Hematopoietic multipotent progenitor cell treated with erythropoietin and hydrocortisone succinate and interleukin-3 and kit ligand, for 17 days (in vitro differentiated cells): ENCODE data around the gene ATF7IP2.
"Not testable (repeated sequence)": the region's sequence is repeated elsewhere in the genome, so short reads cannot be mapped to it uniquely, and the experiment has no call there.

Source experiments
- DNase-seq: peaks from one replicate; pipeline ENCODE4 v3.0.0-alpha.2; 2015; ENCODE audit warnings: low spot score

The ATF7IP2 gene

DNA sequence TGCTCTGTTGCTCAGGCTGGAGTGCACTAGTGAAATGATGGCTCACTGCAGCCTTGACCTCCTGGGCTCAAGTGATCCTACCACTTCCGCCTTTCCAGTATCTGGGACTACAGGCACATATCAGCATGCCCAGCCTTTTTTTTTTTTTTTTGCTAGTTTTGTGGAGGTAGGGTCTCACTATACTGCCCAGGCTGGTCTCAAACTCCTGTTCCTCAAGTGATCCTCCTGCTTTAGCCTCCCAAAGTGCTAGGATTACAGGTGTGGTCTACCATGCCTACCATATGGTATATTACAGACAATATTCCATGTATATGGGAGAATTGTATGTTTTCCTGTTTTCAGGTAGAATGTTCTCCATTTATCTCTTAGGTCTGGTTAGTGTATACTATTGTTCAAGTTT lies 12.3 kb upstream of the ATF7IP2 start:
- no peak for DNase-seq

DNA sequence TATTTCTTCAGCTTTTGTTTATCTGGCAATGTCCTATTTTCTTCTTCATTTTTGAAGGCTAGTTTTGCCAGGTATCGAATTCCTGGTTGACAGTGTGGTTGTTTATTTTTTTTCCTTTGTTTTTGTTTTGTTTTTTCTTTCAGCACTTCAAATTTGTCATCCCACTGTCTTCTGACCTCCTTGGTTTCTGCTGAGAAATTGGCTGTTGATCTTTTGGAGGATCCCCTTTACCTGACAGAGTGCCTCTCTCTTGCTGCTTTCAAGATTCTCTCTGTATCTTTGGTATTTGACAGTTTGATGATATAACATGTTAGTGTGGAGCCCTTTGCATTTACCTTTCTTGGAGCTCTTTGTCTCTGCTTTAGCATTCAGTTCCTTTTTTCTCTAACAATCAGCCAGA lies 9.6 kb upstream of the ATF7IP2 start:
- DNase-seq = no peak

DNA sequence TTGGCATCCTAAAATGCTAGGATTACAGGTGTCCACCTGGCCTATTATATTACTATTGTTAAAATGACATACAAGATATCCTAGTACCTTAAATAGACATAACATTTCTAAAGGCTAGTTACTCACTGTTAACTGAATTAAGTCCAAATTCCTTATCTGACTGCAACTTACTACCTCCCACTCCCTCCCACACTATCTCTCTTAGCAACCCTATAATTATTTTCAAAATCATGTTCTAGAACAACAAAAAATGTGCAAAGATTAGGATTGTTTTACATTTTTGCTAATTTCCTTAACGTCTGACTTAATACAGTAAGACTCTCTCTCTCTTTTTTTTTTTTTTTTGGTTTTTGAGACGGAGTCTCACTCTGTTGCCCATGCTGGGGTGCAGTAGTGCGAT lies 2.2 kb upstream of the ATF7IP2 start:
- DNase-seq = no peak

DNA sequence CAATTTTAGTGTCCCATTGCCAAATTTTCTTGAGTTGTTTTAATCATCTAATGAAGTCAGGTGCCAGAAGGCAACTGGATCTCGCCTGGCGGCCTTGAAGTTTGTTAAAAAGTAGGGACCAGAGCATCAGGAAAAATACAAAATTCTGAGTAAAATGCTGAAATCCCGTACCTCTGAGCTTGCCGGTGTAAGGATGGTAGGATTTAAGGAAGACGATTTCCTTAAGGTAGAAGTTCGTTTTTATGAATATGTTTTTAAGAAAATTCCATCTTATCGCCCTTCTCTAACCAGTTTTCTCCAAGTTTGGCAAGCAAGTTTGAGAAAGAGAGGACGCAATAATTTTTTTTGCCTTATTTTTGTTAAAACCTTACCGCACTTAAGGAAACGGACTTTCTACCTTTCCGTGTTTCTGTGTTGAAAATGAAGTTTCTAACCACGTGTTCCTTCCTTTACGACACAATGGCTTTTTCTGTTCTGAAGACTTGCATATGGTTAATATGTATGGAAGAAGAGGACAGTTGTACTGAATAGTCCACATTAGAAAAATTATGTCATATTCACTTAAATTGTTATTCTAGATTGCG lies 748 bp downstream of the ATF7IP2 start:
- DNase-seq = no peak

DNA sequence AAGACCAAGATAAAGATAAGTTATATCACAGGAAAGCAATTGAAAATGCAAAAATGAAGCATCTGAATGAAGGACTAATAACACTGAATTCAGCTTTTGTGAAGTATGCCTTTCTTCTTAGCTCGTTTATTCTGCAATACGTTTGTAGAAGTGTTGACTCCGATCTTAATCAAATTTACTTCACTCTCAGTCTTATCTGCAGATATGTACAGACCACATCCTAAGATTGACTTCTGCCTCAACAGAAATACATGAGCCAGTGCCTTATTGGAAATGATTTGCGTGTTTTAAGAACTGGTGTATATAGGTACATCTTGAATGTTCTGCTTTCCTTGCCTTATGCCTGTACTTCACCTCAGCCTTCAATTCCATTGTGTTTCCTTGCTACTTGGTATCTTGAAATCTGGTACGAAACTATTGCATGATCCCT lies 1.3 kb downstream of the ATF7IP2 start:
- no peak for DNase-seq

DNA sequence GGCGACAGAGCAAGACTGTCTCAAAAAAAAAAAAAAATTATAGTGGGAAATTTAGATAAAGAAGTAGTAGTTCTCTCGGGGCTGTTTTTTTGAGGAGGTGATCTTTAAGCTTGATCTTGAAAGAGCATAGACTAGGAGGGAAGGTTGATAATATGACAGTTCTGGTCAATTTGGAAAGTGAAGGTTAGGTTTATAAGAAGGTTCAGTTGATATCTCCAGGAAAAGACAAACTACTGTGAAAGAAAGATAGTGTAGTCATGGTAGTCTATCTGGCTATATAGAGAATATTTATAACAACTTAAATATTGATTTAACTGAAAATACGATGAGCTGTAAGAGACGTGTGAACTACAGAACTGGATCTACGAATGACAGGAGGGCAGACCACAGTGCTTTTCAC lies 3.1 kb downstream of the ATF7IP2 start:
- DNase-seq = no peak

DNA sequence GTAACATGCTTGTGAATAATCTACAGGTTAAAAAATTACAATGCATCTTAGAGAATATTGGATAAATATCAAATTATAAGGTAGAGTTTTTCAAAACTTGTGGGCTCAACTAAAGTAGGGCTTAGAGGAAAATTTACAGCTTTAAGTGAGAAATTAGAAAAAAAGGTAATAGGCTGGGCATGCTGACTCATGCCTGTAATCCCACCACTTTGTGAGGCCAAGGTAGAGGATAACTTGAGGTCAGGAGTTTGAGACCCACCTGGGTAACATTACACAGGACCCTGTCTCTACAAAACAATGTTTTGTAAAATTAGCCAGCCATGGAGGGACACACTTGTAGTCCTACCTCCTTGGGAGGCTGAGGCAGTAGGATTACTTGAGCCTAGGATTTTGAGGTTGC lies 4.5 kb downstream of the ATF7IP2 start:
- DNase-seq = no peak

DNA sequence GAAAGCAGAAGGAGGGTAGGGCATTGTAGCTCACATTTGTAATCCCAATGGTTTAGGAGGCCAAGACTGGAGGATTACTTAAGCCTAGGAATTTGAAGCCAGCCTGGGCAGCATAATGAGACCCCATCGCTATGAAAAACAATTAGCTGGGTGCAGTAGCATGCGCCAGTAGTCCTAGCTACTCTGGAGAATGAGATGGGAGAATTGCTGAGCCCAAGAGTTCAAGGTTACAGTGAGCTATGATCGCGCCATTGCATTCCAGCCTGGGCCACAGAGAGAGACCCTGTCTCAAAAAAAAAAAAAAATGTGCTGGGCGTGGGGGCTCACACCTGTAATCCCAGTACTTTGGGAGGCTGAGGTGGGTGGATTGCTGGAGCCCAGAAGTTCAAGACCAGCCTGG lies 5.0 kb downstream of the ATF7IP2 start:
- DNase-seq = no peak

DNA sequence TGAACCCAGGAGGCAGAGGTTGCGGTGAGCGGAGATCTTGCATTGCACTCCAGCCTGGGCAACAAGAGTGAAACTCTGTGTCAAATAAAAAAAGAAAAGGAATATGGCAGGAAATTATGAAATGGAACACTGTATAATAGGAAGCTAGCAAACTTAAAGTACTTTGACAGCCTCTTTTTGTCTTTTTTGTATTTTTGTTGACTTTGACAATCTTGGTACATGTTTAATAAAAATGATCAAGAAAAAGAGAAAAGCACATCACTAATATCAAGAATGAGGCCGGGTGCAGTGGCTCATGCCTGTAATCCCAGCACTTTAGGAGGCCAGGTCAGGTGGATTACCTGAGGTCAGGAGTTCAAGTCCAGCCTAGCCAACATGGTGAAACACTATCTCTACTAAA lies 5.5 kb downstream of the ATF7IP2 start:
- no peak for DNase-seq

DNA sequence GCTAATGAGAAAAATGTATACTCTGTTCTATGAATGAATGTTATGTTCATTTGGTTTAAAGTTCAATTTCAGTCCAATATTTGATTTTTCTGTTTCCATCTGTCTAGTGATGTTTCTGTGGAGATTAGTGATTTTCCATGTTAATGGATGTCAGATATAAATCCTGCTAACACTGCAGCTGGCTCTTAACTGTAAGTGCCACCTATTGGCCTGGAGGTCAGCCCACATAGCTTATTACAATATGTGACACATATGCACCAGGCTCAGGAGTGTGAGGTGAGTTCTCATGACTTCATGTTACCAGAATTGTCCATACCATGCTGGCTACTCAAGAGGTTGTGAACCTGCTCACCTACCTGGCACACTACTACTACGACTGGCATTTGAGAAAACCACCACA lies 17.1 kb downstream of the ATF7IP2 start:
- no peak for DNase-seq

DNA sequence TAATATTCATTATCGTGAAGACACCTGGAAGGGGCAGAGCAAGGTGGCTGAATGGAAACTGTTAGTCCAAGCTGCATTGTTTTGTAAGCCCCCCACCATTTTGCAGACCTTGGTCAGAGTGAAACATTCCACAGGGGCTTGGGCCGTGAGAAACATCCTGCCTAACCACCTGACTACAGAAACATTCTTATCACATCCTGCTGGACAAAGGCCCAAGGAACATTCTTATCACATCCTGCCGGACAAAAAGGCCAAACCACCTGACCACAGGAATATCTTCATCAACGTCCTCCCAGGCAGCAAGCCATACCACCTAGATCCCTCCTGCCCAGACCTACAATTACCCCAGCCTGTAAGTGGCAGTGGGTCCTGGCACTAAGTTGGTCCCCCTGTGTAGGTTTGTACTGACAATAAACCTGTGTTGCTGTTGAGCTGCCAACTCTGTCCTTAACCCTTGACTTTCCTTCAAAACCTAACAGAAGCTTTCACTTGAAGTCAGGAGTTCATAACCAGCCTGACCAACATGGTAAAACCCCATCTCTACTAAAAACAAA lies 19.6 kb downstream of the ATF7IP2 start:
- DNase-seq = no peak

DNA sequence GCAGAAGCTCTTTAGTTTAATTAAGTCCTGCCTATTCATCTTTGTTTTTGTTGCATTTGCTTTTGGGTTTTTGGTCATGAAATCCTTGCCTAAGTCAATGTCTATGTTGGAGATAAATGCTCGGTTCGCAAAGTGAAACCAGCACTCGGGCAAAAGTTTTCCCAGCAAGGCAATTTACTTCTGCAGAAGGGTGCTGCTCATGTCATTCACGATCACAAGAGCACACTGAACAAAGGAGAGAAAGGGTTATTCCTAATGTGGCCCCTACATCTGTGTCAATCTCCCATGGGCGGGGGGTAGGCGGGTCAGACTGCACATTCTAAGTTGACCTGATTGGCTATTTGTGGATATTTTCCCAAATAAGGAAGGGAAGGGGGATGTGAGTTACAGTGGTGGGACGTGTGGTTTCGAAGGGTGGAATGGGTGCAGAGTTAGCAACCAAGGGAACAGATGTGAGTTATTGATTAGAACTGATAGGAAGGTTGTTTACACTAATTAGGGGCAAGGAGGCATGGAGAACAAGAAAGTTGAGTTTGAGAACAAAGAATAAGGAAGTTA lies 23.0 kb downstream of the ATF7IP2 start:
- DNase-seq = no peak

DNA sequence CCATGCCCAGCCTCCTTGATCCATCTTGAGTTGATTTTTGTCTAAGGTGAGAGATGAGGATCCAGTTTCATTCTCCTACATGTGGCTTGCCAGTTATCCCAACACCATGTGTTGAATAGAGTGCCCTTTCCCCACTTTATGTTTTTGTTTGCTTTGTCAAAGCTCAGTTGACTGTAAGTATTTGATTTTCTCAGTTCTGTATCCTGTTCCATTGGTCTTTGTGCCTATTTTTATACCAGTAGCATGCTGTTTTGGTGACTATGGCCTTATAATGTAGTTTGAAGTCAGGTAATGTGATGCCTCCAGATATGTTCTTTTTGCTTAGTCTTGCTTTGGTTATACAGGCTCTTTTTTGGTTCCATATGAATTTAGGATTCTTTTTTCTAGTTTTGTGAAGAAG lies 23.9 kb downstream of the ATF7IP2 start:
- DNase-seq = not testable (repeated sequence)

DNA sequence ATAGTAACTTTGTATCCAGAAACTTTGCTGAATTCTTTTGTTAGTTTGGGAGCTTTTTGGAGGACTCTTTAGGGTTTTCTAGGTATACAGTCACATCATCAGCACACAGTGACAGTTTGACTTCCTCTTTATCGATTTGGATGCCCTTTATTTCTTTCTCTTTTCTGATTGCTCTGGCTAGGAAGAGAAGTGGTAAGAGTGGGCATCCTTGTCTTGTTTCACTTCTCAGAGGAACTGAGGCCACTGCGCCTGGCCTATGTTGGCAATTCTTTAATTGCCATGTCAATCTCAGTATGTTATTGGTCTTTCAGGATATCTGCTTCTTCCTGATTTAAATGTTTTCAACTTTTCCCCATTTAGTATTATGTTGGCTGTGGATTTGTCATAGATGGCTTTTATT lies 24.6 kb downstream of the ATF7IP2 start:
- no peak for DNase-seq

DNA sequence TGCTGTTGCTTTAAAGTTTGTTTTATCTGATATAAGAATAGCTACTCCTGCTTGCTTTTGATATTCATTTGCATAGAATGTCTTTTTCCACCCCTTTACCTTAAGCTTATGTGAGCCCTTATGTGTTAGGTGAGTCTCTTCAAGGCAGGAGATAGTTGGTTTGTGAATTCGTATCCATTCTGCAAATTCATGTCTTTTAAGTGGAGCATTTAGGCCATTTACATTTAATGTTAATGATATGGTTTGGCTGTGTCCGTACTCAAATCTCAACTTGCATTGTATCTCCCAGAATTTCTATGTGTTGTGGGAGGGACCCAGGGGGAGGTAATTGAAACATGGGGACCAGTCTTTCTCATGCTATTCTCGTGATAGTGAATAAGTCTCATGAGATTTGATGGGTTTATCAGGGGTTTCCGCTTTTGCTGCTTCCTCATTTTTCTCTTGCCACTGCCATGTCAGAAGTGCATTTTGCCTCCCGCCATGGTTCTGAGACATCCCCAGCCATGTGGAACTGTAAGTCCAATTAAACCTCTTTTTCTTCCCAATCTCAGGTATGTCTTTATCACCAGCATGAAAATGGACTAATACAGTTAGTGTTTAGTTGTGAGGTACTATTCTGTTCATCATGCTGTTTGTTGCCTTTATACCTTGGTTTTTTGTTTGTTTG lies 27.2 kb downstream of the ATF7IP2 start:
- no peak for DNase-seq

DNA sequence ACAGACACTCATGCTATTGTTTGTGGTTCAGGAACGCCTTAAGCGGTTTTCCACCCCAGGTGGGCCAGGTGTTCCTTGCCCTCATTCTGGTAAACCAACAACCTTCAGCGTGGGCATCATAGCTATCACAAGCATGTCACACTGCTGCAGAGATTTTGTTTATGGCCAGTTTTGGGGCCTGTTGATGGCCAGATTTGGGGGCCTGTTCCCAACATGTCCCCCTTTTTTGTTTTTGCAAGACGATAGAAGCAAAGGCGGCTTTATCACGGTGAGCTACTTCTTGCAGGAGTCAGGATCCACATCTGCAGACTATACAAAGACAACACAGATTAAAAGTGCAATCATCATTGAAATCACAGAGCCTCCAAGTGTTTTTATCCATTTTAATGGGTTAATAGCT lies 32.3 kb downstream of the ATF7IP2 start:
- DNase-seq = not testable (repeated sequence)

DNA sequence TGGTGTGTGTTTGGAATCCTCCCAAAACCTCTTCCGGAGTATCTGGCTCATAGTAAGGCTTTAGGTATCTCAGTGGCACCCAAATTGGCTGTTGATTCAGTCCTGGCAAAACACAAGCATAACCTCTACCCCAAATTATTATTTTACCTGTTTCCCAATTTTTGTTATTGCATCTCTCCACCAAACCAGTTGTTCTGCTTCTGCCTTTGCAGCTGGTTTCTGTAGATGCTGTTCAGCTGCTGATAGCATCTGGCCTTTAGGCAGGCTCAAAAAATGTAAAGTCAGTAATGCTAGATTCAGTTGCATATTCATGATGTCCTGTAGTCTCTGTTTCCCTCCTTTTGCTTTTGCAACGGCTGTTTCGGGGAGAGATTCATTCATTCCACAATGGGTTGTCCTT lies 33.8 kb downstream of the ATF7IP2 start:
- DNase-seq = no peak

DNA sequence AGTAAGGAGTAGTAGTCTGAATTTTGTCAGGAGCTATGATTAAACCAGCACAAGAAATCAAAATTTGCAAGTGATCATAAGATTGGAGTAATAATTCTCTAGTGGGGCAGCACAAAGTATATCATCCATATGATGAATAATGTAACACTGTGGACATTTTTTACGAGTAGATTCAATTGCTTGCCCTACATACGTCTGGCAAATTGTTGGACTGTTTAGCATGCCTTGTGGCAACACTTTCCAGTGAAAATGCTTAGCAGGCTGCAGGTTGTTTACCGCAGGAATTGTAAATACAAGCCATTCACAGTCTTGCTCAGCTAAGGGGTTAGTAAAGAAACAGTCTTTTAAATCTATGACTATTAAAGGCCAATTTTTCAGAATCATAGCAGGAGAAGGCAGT lies 35.7 kb downstream of the ATF7IP2 start:
- no peak for DNase-seq

DNA sequence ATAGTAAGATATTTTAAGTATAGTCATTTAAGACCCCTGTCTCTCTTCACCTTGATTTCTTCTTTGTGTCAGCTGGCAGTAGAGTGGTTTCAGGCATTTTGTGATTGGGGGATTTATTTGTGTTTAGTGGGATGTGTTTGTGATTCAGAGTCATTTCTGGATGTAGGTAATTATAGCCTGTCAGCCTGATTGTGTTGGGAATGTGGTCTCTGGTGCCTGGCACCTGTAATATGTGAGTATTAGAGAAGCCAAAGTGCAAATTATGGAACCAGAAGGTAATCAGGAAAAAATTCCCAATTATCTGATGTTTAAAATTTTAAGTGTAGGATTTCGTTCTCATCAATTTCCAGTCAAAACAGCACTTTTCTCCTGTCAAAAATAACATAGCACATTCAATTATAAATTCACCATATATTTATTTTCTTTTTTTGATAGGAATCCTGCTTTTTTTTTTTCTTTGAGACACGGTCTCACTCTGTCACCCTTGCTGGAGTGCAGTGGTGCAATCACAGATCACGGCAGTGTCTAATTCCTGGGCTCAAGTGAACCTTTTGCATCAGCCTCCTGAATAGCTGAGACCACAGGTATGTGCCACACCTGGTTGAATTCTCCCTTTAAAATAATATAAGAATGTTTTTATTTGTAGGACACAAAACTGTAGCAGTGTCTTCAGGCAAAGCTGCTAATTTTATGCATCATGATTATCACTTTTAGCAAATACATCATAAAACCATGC lies 42.7 kb downstream of the ATF7IP2 start:
- no peak for DNase-seq

DNA sequence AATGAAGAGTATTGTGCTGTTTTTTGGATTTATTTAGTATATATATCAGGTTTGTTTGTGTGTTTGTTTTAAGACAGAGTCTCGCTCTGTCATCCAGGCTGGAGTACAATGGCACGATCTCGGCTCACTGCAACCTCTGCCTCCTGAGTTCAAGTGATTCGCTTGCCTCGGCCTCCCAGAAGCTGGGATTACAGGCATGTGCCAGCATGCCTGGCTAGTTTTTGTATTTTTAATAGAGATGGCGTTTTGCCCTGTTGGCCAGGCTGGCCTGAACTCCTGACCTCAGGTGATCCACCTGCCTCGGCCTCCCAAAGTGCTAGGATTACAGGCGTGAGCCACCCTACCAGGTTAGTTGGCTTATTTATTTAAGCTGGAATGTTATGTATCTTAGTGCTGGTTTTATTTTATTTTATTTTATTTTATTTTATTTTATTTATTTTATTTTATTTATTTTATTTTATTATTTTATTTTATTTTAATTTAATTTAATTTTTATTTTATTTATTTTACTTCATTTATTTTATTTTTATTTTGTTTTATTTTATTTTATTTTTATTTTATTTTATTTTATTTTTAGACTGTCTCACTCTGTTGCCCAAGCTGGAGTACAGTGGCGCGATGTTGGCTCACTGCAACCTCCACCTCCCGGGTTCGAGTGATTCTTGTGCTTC lies 43.6 kb downstream of the ATF7IP2 start:
- not testable (repeated sequence) for DNase-seq

DNA sequence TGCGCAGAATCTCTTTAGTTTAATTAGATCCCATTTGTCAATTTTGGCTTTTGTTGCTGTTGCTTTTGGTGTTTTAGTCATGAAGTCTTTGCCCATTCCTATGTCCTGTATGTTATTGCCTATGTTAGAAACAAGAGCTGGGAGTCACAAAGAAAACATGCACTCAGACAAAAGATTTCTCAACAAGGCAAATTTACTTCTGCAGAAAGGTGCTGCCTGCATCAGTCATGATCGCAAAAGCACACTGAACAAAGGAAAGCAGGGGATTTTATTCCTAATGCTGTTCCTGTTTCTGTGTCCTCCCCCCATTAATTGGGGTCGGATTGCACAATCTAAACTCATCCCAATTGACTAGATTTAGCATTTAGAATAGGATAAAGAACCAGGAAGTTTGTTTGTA lies 55.9 kb downstream of the ATF7IP2 start:
- no peak for DNase-seq

DNA sequence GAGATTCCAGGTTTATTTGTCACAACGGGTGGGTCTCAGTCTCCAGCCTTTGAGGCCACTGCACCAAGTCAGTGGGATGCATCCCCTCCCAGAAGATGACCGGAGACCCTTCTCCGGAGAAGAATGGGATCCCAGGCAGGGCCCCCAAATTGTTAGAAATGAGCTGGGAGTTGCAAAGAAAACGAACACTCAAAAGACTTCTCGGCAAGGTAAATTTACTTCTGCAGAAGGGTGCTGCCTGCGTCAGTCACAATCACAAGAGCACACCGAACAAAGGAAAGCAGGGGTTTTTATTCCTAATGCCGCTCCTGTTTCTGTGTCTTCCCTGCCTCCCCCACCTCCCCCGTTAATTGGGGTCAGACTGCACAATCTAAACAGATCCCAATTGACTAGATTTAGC lies 61.4 kb downstream of the ATF7IP2 start:
- no peak for DNase-seq
